ENCODE results near the gene NDEL1. TPM values are rescaled to one million over a fixed set of nuclear protein-coding genes. Genes with fewer than 3 reads are reported as not detected.

The NDEL1 gene
- total and polyA plus RNA-seq, 5 donors from 2014 or later: 45.6 to 240 (median 60.9) TPM

DNA sequence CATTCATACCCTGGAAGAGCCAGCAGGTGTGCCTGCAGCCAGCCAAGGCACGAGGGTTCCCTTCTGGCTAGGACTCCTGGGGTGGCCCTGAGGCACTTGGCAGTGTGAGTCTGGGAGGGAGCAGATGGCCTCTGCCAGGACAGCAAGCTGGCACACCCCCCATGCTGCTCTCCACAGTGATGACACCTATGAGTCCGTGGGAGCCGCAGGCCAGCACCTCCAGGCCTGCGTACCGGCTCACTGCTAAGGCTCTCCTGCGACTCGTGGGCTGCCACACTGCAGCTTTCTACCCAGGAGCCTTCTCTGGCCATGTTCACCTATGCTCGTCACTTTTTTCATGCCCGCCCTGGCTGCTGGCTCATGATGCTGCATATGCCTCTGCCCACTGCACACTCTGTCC, 68.1 kb downstream of the NDEL1 start:
- Mint-ChIP-seq H3K27ac (peak overlapping the region in 1 of 3 donors; percentile 44), H3K4me3 (no peak overlapping the region), H3K27me3 (no peaks in the 10 kb centered on the region), H3K4me1 (no peaks in the 10 kb centered on the region), H3K36me3 (no peaks in the 10 kb centered on the region), H3K9me3 (peaks cover 0 to 2% (median 0%) of the 10 kb centered on the region in 7 donors)
- Histone ChIP-seq H3K27me3 (ENCODE audit: control insufficient read depth, insufficient read depth, low read length) (no peaks in the 10 kb centered on the region), H3K9me3 (ENCODE audit: control insufficient read depth in 2 of 2, low read length in 2 of 2) (no peaks in the 10 kb centered on the region), H3K4me3 (ENCODE audit: low read depth, low read length) (no peak overlapping the region), H3K36me3 (ENCODE audit: control insufficient read depth, insufficient read depth, low read length) (no peaks in the 10 kb centered on the region), H3K27ac (ENCODE audit: insufficient read depth, low read length, poor library complexity, severe bottlenecking) (no peak overlapping the region), H3K4me1 (ENCODE audit: control insufficient read depth, insufficient read depth, low read length, poor library complexity, severe bottlenecking) (no peaks in the 10 kb centered on the region)
- no peak for ATAC-seq (ENCODE audit: low read depth in 2 of 2)
- DNase-seq: no peak

DNA sequence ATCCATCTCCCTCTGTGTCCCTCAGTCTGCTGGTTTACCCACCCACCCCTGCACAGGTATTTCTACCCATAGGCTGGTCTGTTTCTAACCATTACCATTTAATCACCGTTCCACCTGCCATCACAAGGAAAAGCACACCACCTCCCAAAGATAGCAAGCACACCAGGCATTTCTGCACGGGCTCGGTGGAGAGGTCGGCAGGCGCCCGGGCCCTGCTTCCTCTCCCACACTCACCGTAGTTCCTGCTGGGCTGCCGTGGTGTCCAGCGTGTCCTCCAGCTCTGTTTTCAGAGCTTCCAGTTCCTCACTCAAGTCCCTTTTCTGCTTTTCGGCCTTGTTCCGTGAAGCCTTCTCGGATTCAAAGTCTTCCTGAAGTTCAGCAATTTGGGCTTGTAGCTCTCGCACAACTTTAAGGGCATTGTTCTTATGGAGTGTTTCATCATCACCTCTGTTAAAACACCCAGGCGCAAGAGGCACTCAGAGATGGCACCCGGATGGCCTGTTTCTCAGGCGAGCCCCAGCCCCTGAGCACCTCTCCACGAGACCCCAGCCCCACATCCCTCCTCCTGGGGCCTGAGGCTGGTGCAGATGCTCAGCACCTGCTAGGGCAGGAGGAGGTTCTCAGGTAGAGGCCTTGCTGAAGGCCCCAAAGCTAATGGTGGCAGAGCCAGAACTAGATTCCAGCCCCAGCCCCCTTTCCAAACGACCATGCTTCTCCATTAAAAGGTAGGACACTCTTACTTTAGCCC, 69.0 kb downstream of the NDEL1 start:
- Histone ChIP-seq H3K27ac (ENCODE audit: insufficient read depth, low read length, poor library complexity, severe bottlenecking) (no peak overlapping the region), H3K4me1 (ENCODE audit: control insufficient read depth, insufficient read depth, low read length, poor library complexity, severe bottlenecking) (no peaks in the 10 kb centered on the region), H3K27me3 (ENCODE audit: control insufficient read depth, insufficient read depth, low read length) (no peaks in the 10 kb centered on the region), H3K4me3 (ENCODE audit: low read depth, low read length) (no peak overlapping the region), H3K36me3 (ENCODE audit: control insufficient read depth, insufficient read depth, low read length) (no peaks in the 10 kb centered on the region), H3K9me3 (ENCODE audit: control insufficient read depth in 2 of 2, low read length in 2 of 2) (no peaks in the 10 kb centered on the region)
- H3K27me3 Mint-ChIP-seq: no peaks in the 10 kb centered on the region
- peak overlapping the region in 1 of 3 donors; percentile 53 for H3K27ac Mint-ChIP-seq
- no peak for ATAC-seq (ENCODE audit: low read depth in 2 of 2)
- DNase-seq: no peak
- H3K9me3 Mint-ChIP-seq: peaks cover 0 to 2% (median 0%) of the 10 kb centered on the region in 7 donors
- H3K36me3 Mint-ChIP-seq: no peaks in the 10 kb centered on the region
- H3K4me1 Mint-ChIP-seq: no peaks in the 10 kb centered on the region
- no peak overlapping the region for H3K4me3 Mint-ChIP-seq

GRCh38 chr17:8506145-8506544, 70.5 kb downstream of the NDEL1 start:
- DNase-seq: no peak
- Mint-ChIP-seq H3K4me3 (no peak overlapping the region), H3K36me3 (no peaks in the 10 kb centered on the region)

DNA sequence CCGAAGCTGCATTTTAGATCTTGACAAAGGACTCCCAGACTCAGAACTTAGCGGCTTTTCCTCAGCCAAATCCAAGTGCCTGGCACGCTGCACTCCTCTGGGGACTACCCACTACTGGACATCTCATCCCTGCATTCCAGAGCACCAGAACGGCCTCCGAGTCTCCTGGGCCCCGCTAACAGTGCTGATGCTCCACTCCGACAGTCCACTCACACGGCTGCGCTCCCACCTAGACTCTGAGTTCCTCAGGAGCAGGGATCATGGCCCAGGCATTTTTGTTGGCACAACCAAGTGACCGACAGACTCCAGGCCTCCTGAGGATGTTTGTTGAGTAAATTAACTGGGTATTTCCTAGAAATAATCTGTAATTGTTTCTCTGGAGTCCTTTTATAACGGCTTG, 79.1 kb downstream of the NDEL1 start:
- no peaks in the 10 kb centered on the region for H3K4me1 Mint-ChIP-seq
- no peaks in the 10 kb centered on the region for H3K9me3 Mint-ChIP-seq
- H3K27ac ChIP-seq (ENCODE audit: insufficient read depth, low read length, poor library complexity, severe bottlenecking): no peak overlapping the region
- no peak for ATAC-seq (ENCODE audit: low read depth in 2 of 2)
- H3K27ac Mint-ChIP-seq: no peak overlapping the region
- no peak overlapping the region for H3K4me3 Mint-ChIP-seq
- no peak for DNase-seq
- no peaks in the 10 kb centered on the region for H3K4me1 ChIP-seq (ENCODE audit: control insufficient read depth, insufficient read depth, low read length, poor library complexity, severe bottlenecking)
- H3K4me3 ChIP-seq (ENCODE audit: low read depth, low read length): no peak overlapping the region
- H3K27me3 ChIP-seq (ENCODE audit: control insufficient read depth, insufficient read depth, low read length): no peaks in the 10 kb centered on the region
- no peaks in the 10 kb centered on the region for H3K36me3 ChIP-seq (ENCODE audit: control insufficient read depth, insufficient read depth, low read length)
- no peaks in the 10 kb centered on the region for H3K9me3 ChIP-seq (ENCODE audit: control insufficient read depth in 2 of 2, low read length in 2 of 2)
- peaks cover 15% of the 10 kb centered on the region for H3K36me3 Mint-ChIP-seq
- no peaks in the 10 kb centered on the region for H3K27me3 Mint-ChIP-seq

More at GRCh38 chr17:8506145-8506544, 70.5 kb downstream of the NDEL1 start:
- Histone ChIP-seq H3K36me3 (ENCODE audit: control insufficient read depth, insufficient read depth, low read length) (no peaks in the 10 kb centered on the region), H3K27ac (ENCODE audit: insufficient read depth, low read length, poor library complexity, severe bottlenecking) (no peak overlapping the region), H3K4me3 (ENCODE audit: low read depth, low read length) (no peak overlapping the region), H3K4me1 (ENCODE audit: control insufficient read depth, insufficient read depth, low read length, poor library complexity, severe bottlenecking) (no peaks in the 10 kb centered on the region), H3K27me3 (ENCODE audit: control insufficient read depth, insufficient read depth, low read length) (no peaks in the 10 kb centered on the region), H3K9me3 (ENCODE audit: control insufficient read depth in 2 of 2, low read length in 2 of 2) (no peaks in the 10 kb centered on the region)
- no peak for ATAC-seq (ENCODE audit: low read depth in 2 of 2)
- Mint-ChIP-seq H3K27me3 (no peaks in the 10 kb centered on the region), H3K4me1 (no peaks in the 10 kb centered on the region), H3K27ac (no peak overlapping the region), H3K9me3 (peaks cover 0 to 2% (median 0%) of the 10 kb centered on the region in 7 donors)

Other genes with a start within 250 kb of the NDEL1 start
- 10.1 TPM for gene BORCS6, start 245.7 kb upstream of the NDEL1 start, total RNA-seq
- gene BORCS6, start 245.7 kb upstream of the NDEL1 start, polyA plus RNA-seq: 10 to 100 TPM; 23.6 to 29.9 (median 25.4) TPM
- gene AURKB, start 225.3 kb upstream of the NDEL1 start, total RNA-seq: 3.7 TPM
- 1 to 10 TPM; 1.5 to 5.3 (median 3.4) TPM for gene AURKB, start 225.3 kb upstream of the NDEL1 start, polyA plus RNA-seq
- gene CTC1, start 187.8 kb upstream of the NDEL1 start, total RNA-seq: 265 TPM
- 10 to 100 TPM; 20.2 to 32.4 (median 24.1) TPM for gene CTC1, start 187.8 kb upstream of the NDEL1 start, polyA plus RNA-seq
- 13.9 TPM for gene PFAS, start 186.6 kb upstream of the NDEL1 start, total RNA-seq
- 10 to 100 TPM in 3 of 4 donors, 1 to 10 TPM in 1; 7.4 to 12.7 (median 11.2) TPM for gene PFAS, start 186.6 kb upstream of the NDEL1 start, polyA plus RNA-seq
- 40.0 TPM for gene RANGRF, start 147.2 kb upstream of the NDEL1 start, total RNA-seq
- 100 to 1,000 TPM in 2 of 4 donors, 10 to 100 TPM in 2; 87.6 to 131 (median 99.0) TPM for gene RANGRF, start 147.2 kb upstream of the NDEL1 start, polyA plus RNA-seq
- gene SLC25A35, start 140.5 kb upstream of the NDEL1 start, total RNA-seq: 13.7 TPM
- gene SLC25A35, start 140.5 kb upstream of the NDEL1 start, polyA plus RNA-seq: 1 to 10 TPM in 3 of 4 donors, under 1 TPM in 1; 0.64 to 2.7 (median 1.7) TPM
- gene ARHGEF15, start 125.6 kb upstream of the NDEL1 start, total RNA-seq: not detected
- gene ARHGEF15, start 125.6 kb upstream of the NDEL1 start, polyA plus RNA-seq: not detected
- gene ODF4, start 96.0 kb upstream of the NDEL1 start, total RNA-seq: not detected
- not detected for gene ODF4, start 96.0 kb upstream of the NDEL1 start, polyA plus RNA-seq
- gene RPL26, start 52.7 kb upstream of the NDEL1 start, total RNA-seq: 2,192 TPM
- 1,000 to 10,000 TPM; 1,483 to 1,963 (median 1,650) TPM for gene RPL26, start 52.7 kb upstream of the NDEL1 start, polyA plus RNA-seq
- gene RNF222, start 38.1 kb upstream of the NDEL1 start, total RNA-seq: 0.81 TPM
- under 1 TPM in 2 of 4 donors, not detected in 2; 0.19 to 0.27 TPM for gene RNF222, start 38.1 kb upstream of the NDEL1 start, polyA plus RNA-seq
- 4.0 TPM for gene MYH10, start 194.8 kb downstream of the NDEL1 start, total RNA-seq
- gene MYH10, start 194.8 kb downstream of the NDEL1 start, polyA plus RNA-seq: 1 to 10 TPM in 3 of 4 donors, under 1 TPM in 1; 0.67 to 1.2 (median 1.1) TPM